ENCODE measurements around the gene DGKQ.

Gene DGKQ

GRCh38 chr4:960140-960635 is 13.2 kb downstream of the DGKQ start:
- H3K4me3 ChIP-seq (ENCODE audit: low read length), result no peak overlapping the region
- H4K20me1 ChIP-seq (ENCODE audit: insufficient read depth, low read length), result no peaks in the 10 kb centered on the region
- H3K4me2 ChIP-seq (ENCODE audit: low read length), result no peak overlapping the region
- no peak for TF ChIP-seq CTCF (IDR thresholded peaks at IDR 0.05; ENCODE audit: low read depth, low read length)
- TF ChIP-seq EZH2phosphoT487 (IDR thresholded peaks at IDR 0.05; ENCODE audit: low read depth), result no peak
- no peak overlapping the region for H2AFZ ChIP-seq (ENCODE audit: low read depth, low read length)
- H3K9me3 ChIP-seq (ENCODE audit: insufficient read depth, low read length), result no peaks in the 10 kb centered on the region
- no peaks in the 10 kb centered on the region for H3K27me3 ChIP-seq (ENCODE audit: low read depth, low read length)
- H3K36me3 ChIP-seq (replicated peaks; ENCODE audit: low read depth, low read length), result no peaks in the 10 kb centered on the region
- H3K27ac ChIP-seq (ENCODE audit: low read length), result no peak overlapping the region
- H3K9ac ChIP-seq (ENCODE audit: low read length), result no peak overlapping the region
- no peaks in the 10 kb centered on the region for H3K4me1 ChIP-seq (ENCODE audit: low read length)
- H3K79me2 ChIP-seq (ENCODE audit: low read length), result no peaks in the 10 kb centered on the region

- Histone ChIP-seq H2AFZ (ENCODE audit: low read depth, low read length) (no peak overlapping the region), H3K79me2 (ENCODE audit: low read length) (no peaks in the 10 kb centered on the region), H3K27ac (ENCODE audit: low read length) (no peak overlapping the region), H3K4me2 (ENCODE audit: low read length) (no peak overlapping the region), H3K4me3 (ENCODE audit: low read length) (no peak overlapping the region), H3K27me3 (ENCODE audit: low read depth, low read length) (no peaks in the 10 kb centered on the region), H3K36me3 (replicated peaks; ENCODE audit: low read depth, low read length) (no peaks in the 10 kb centered on the region), H3K9me3 (ENCODE audit: insufficient read depth, low read length) (no peaks in the 10 kb centered on the region), H3K4me1 (ENCODE audit: low read length) (no peaks in the 10 kb centered on the region), H3K9ac (ENCODE audit: low read length) (no peak overlapping the region), H4K20me1 (ENCODE audit: insufficient read depth, low read length) (no peaks in the 10 kb centered on the region)
- TF ChIP-seq EZH2phosphoT487 (IDR thresholded peaks at IDR 0.05; ENCODE audit: low read depth) (no peak), CTCF (IDR thresholded peaks at IDR 0.05; ENCODE audit: low read depth, low read length) (no peak)
These were observed 13.8 kb downstream of the DGKQ start for GRCh38 chr4:959338-960139.

- no peak overlapping the region for H3K9ac ChIP-seq (ENCODE audit: low read length)
- H3K27me3 ChIP-seq (ENCODE audit: low read depth, low read length), result no peaks in the 10 kb centered on the region
- H2AFZ ChIP-seq (ENCODE audit: low read depth, low read length), result no peak overlapping the region
- no peaks in the 10 kb centered on the region for H3K36me3 ChIP-seq (replicated peaks; ENCODE audit: low read depth, low read length)
- TF ChIP-seq EZH2phosphoT487 (IDR thresholded peaks at IDR 0.05; ENCODE audit: low read depth), result no peak
- no peak for TF ChIP-seq CTCF (IDR thresholded peaks at IDR 0.05; ENCODE audit: low read depth, low read length)
- no peak overlapping the region for H3K27ac ChIP-seq (ENCODE audit: low read length)
- no peaks in the 10 kb centered on the region for H3K4me1 ChIP-seq (ENCODE audit: low read length)
- H3K79me2 ChIP-seq (ENCODE audit: low read length), result no peaks in the 10 kb centered on the region
- no peak overlapping the region for H3K4me3 ChIP-seq (ENCODE audit: low read length)
- no peak overlapping the region for H3K4me2 ChIP-seq (ENCODE audit: low read length)
- no peaks in the 10 kb centered on the region for H3K9me3 ChIP-seq (ENCODE audit: insufficient read depth, low read length)
- no peaks in the 10 kb centered on the region for H4K20me1 ChIP-seq (ENCODE audit: insufficient read depth, low read length)
These were observed 14.6 kb downstream of the DGKQ start for GRCh38 chr4:958696-959337.

- no peaks in the 10 kb centered on the region for H4K20me1 ChIP-seq (ENCODE audit: insufficient read depth, low read length)
- H3K4me2 ChIP-seq (ENCODE audit: low read length), result no peak overlapping the region
- H2AFZ ChIP-seq (ENCODE audit: low read depth, low read length), result no peak overlapping the region
- H3K4me1 ChIP-seq (ENCODE audit: low read length), result no peaks in the 10 kb centered on the region
- no peaks in the 10 kb centered on the region for H3K36me3 ChIP-seq (replicated peaks; ENCODE audit: low read depth, low read length)
- no peaks in the 10 kb centered on the region for H3K79me2 ChIP-seq (ENCODE audit: low read length)
- TF ChIP-seq CTCF (IDR thresholded peaks at IDR 0.05; ENCODE audit: low read depth, low read length) (no peak), EZH2phosphoT487 (IDR thresholded peaks at IDR 0.05; ENCODE audit: low read depth) (no peak)
- H3K9ac ChIP-seq (ENCODE audit: low read length), result no peak overlapping the region
- H3K27ac ChIP-seq (ENCODE audit: low read length), result no peak overlapping the region
- no peak overlapping the region for H3K4me3 ChIP-seq (ENCODE audit: low read length)
- H3K9me3 ChIP-seq (ENCODE audit: insufficient read depth, low read length), result no peaks in the 10 kb centered on the region
- H3K27me3 ChIP-seq (ENCODE audit: low read depth, low read length), result no peaks in the 10 kb centered on the region
These were observed 15.1 kb downstream of the DGKQ start for GRCh38 chr4:958314-958665.
